ENCODE results near the gene MICAL2.
A peak's percentile ranks its signal among the peaks of the same experiment; 100 is the strongest.

MICAL2 gene

GRCh38 chr11:12110201-12110713 is at the start of gene MICAL2:
MICAL2 (plus strand) TSS chr11:12110590; CDS start chr11:12162156, 51,566 bp downstream.
- peak; percentile 87 to 92 for DNase-seq

- DNase-seq: no peak
Measured at GRCh38 chr11:12061851-12062560, 48.4 kb upstream of the MICAL2 start.

GRCh38 chr11:12063251-12063650 is 47.1 kb upstream of the MICAL2 start:
- DNase-seq: no peak

- DNase-seq: no peak
Measured at GRCh38 chr11:12064136-12064953, 46.0 kb upstream of the MICAL2 start.

GRCh38 chr11:12064954-12065280 is 45.5 kb upstream of the MICAL2 start:
- no peak for DNase-seq

- no peak for DNase-seq
Measured at GRCh38 chr11:12066056-12066798, 44.2 kb upstream of the MICAL2 start.

GRCh38 chr11:12066799-12067508 is 43.4 kb upstream of the MICAL2 start:
- no peak for DNase-seq

GRCh38 chr11:12067796-12068357 is 42.5 kb upstream of the MICAL2 start:
- DNase-seq: no peak

- DNase-seq: no peak
Measured at GRCh38 chr11:12069066-12069676, 41.2 kb upstream of the MICAL2 start.

- DNase-seq: no peak
Measured at GRCh38 chr11:12070446-12071267, 39.7 kb upstream of the MICAL2 start.

GRCh38 chr11:12071574-12071973 is 38.8 kb upstream of the MICAL2 start:
- DNase-seq: no peak

GRCh38 chr11:12073436-12073835 is 37.0 kb upstream of the MICAL2 start:
- DNase-seq: no peak

GRCh38 chr11:12073886-12074285 is 36.5 kb upstream of the MICAL2 start:
- no peak for DNase-seq

- DNase-seq: no peak
Measured at GRCh38 chr11:12074529-12075195, 35.7 kb upstream of the MICAL2 start.

- DNase-seq: no peak
Measured at GRCh38 chr11:12075291-12075690, 35.1 kb upstream of the MICAL2 start.

GRCh38 chr11:12075822-12076821 is 34.3 kb upstream of the MICAL2 start:
- no peak for DNase-seq

- DNase-seq: no peak
Measured at GRCh38 chr11:12076840-12077534, 33.4 kb upstream of the MICAL2 start.

- no peak for DNase-seq
Measured at GRCh38 chr11:12077535-12078280, 32.7 kb upstream of the MICAL2 start.

All from stimulated activated CD4-positive, alpha-beta T cell treated with anti-CD3 and anti-CD28 coated beads, Interleukin-2, amount 100 ng/mL, for 24 hours (primary cell).